ENCODE results near the gene STPG2. TPM values are rescaled to one million over a fixed set of nuclear protein-coding genes. Genes with fewer than 3 reads are reported as not detected.

Gene STPG2
- total and polyA plus RNA-seq, 2 donors (not counting 1 experiment from before 2014, with no cell fraction given) = 0.13 to 0.49 TPM

- H3K4me3 Mint-ChIP-seq = no peak overlapping the region
Measured at GRCh38 chr4:97770222-97770621, 373.1 kb downstream of the STPG2 start.

GRCh38 chr4:97762115-97762512 lies 381.2 kb downstream of the STPG2 start:
- DNase-seq (no peak), ATAC-seq (ENCODE audit: low read depth) (no peak)
- no peaks in the 10 kb centered on the region for H3K36me3 ChIP-seq (replicated peaks in 1 of 2; ENCODE audit: control extremely low read depth in 1 of 2, control insufficient read depth in 1 of 2, extremely low read depth in 1 of 2, insufficient read depth in 2 of 2, low read length in 1 of 2)
- H3K9me3 ChIP-seq (ENCODE audit: control extremely low read depth in 1 of 3, control insufficient read depth in 2 of 3, insufficient read depth in 1 of 3, low read length in 2 of 3) = no peaks in the 10 kb centered on the region
- H3K27me3 ChIP-seq (replicated peaks in 1 of 4; ENCODE audit: control extremely low read depth in 1 of 4, control insufficient read depth in 3 of 4, insufficient read depth in 4 of 4, low read length in 3 of 4) = no peaks in the 10 kb centered on the region
- ChIA-PET POLR2A (no interaction called here), CTCF (no interaction called here)
- Mint-ChIP-seq H3K4me1 (no peaks in the 10 kb centered on the region), H3K4me3 (no peak overlapping the region), H3K27me3 (no peaks in the 10 kb centered on the region), H3K9me3 (ENCODE audit: insufficient read depth) (peaks cover 3% of the 10 kb centered on the region), H3K27ac (no peak overlapping the region)
- no peaks in the 10 kb centered on the region for H3K4me1 ChIP-seq (ENCODE audit: control insufficient read depth in 2 of 2, insufficient read depth in 2 of 2, low read length in 2 of 2)
- no peaks in the 10 kb centered on the region for H3K79me2 ChIP-seq (ENCODE audit: control insufficient read depth, insufficient read depth, low read length)
- no peaks in the 10 kb centered on the region for H4K20me1 ChIP-seq (ENCODE audit: control insufficient read depth, insufficient read depth, low read length, poor library complexity, severe bottlenecking)
- TF ChIP-seq EZH2 (IDR thresholded peaks at IDR 0.05; ENCODE audit: borderline replicate concordance, insufficient read depth, low read depth, low read length, poor library complexity, severe bottlenecking) (no peak), CTCF (IDR thresholded peaks at IDR 0.05) (no peak)
- intact Hi-C loops (cut with micrococcal nuclease) = no loop called here
- WGBS (ENCODE audit: insufficient coverage) = no CpG with 5 or more reads among the region's 1 CpG
- H3K4me3 ChIP-seq (ENCODE audit: control extremely low read depth in 1 of 5, extremely low read depth in 1 of 5, insufficient read depth in 1 of 5, low read depth in 2 of 5, low read length in 4 of 5) = no peak overlapping the region
- no peak overlapping the region for H2AFZ ChIP-seq (ENCODE audit: insufficient read depth, low read depth, low read length, poor library complexity, severe bottlenecking)
- no peak overlapping the region for H3K4me2 ChIP-seq (replicated peaks; ENCODE audit: low read depth, low read length, poor library complexity, severe bottlenecking)
- H3K9ac ChIP-seq (ENCODE audit: low read length) = no peak overlapping the region
- H3K27ac ChIP-seq (ENCODE audit: low read length in 2 of 2) = no peak overlapping the region

More at GRCh38 chr4:97770222-97770621, 373.1 kb downstream of the STPG2 start:
- ChIA-PET POLR2A (no interaction called here), CTCF (no interaction called here)
- 44% methylated on average over 1 of the region's 1 CpG for WGBS (ENCODE audit: insufficient coverage)
- no peaks in the 10 kb centered on the region for H3K4me1 Mint-ChIP-seq
- H3K9ac ChIP-seq (ENCODE audit: low read length) = no peak overlapping the region
- no peaks in the 10 kb centered on the region for H3K9me3 Mint-ChIP-seq (ENCODE audit: insufficient read depth)
- no peak overlapping the region for H3K27ac Mint-ChIP-seq
- H4K20me1 ChIP-seq (ENCODE audit: control insufficient read depth, insufficient read depth, low read length, poor library complexity, severe bottlenecking) = no peaks in the 10 kb centered on the region
- H3K36me3 ChIP-seq (replicated peaks in 1 of 2; ENCODE audit: control extremely low read depth in 1 of 2, control insufficient read depth in 1 of 2, extremely low read depth in 1 of 2, insufficient read depth in 2 of 2, low read length in 1 of 2) = no peaks in the 10 kb centered on the region
- no peaks in the 10 kb centered on the region for H3K4me1 ChIP-seq (ENCODE audit: control insufficient read depth in 2 of 2, insufficient read depth in 2 of 2, low read length in 2 of 2)
- H3K79me2 ChIP-seq (ENCODE audit: control insufficient read depth, insufficient read depth, low read length) = no peaks in the 10 kb centered on the region
- no peak for TF ChIP-seq EZH2 (IDR thresholded peaks at IDR 0.05; ENCODE audit: borderline replicate concordance, insufficient read depth, low read depth, low read length, poor library complexity, severe bottlenecking)
- TF ChIP-seq CTCF (IDR thresholded peaks at IDR 0.05) = no peak
- H2AFZ ChIP-seq (ENCODE audit: insufficient read depth, low read depth, low read length, poor library complexity, severe bottlenecking) = no peak overlapping the region
- H3K4me3 ChIP-seq (ENCODE audit: control extremely low read depth in 1 of 5, extremely low read depth in 1 of 5, insufficient read depth in 1 of 5, low read depth in 2 of 5, low read length in 4 of 5) = no peak overlapping the region
- DNase-seq (no peak), ATAC-seq (ENCODE audit: low read depth) (no peak)
- H3K9me3 ChIP-seq (ENCODE audit: control extremely low read depth in 1 of 3, control insufficient read depth in 2 of 3, insufficient read depth in 1 of 3, low read length in 2 of 3) = no peaks in the 10 kb centered on the region
- H3K27me3 Mint-ChIP-seq = no peaks in the 10 kb centered on the region
- H3K27me3 ChIP-seq (replicated peaks in 1 of 4; ENCODE audit: control extremely low read depth in 1 of 4, control insufficient read depth in 3 of 4, insufficient read depth in 4 of 4, low read length in 3 of 4) = no peaks in the 10 kb centered on the region
- no peak overlapping the region for H3K4me2 ChIP-seq (replicated peaks; ENCODE audit: low read depth, low read length, poor library complexity, severe bottlenecking)
- no peak overlapping the region for H3K27ac ChIP-seq (ENCODE audit: low read length in 2 of 2)
- intact Hi-C loops (cut with micrococcal nuclease) = no loop called here

Measured in B cell (primary cell).